ENCODE results near the gene GRIN3A.
A peak's percentile ranks its signal among the peaks of the same experiment; 100 is the strongest.

GRIN3A gene

GRCh38 chr9:101705135-101705661 is 33.2 kb downstream of the GRIN3A start:
- peak in 1 of 2 donors; percentile 17 for DNase-seq

- no peak for DNase-seq
Measured at GRCh38 chr9:101702257-101702656, 36.2 kb downstream of the GRIN3A start.

DNA sequence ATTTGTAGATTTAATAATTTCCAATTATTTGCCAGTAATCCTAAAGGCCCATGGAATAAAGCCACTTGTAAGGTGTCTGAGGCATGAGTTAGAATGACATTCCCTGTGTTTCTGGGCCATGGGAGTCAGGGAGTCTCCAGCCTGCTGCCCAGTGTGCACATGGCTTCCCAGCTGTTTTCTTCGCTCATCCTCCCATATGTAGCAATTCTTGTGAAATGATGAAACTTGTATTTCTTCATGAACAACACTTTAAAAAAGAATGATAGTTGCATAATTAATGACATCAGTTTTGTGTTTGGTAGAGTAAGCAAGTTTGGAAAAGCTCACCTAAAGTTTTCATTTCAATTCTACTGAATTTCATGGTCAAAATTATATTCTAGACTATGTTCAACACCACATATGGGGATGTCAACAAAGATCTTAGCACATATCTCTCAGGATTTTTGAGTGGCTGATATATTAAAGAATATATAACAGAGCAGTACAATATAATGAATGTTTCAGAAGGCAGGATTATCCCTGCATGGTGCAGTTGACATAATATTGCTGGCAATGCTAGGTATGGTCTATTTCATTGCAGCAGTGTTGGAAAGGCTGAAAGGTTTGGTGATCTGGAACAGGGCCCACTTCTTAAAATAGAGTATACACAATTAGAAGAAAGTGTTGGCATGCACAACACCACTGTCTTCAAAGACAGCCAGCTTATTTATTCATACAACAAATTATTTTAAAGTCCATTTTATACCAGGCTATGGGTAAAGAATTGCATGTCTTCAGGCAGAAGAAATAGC is 44.7 kb downstream of the GRIN3A start:
- peak; percentile 15 to 34 for DNase-seq

- DNase-seq, result no peak
Measured at GRCh38 chr9:101691657-101692056, 46.8 kb downstream of the GRIN3A start.

DNA sequence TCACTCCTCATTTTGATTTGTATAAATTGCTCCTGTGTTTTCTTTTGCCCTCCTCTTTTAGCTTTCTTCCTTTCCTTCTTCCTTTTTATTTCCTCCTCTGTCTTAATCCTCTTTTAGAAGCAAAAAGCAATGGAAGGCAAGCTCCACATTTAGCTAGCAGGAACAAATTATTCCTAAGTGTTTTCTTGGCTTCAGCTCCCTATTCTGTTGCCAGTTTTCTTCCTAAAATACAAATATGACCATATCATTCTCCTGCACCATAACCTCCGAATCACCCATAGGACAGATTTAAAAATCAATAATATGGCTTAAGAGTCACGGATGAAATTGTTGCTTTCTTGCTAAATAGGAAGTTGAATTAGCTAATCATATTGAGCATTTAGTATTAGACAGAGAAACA is 49.4 kb downstream of the GRIN3A start:
- no peak for DNase-seq

- no peak for DNase-seq
Measured at GRCh38 chr9:101684665-101685064, 53.8 kb downstream of the GRIN3A start.

GRCh38 chr9:101683236-101683635 is 55.2 kb downstream of the GRIN3A start:
- no peak for DNase-seq

DNA sequence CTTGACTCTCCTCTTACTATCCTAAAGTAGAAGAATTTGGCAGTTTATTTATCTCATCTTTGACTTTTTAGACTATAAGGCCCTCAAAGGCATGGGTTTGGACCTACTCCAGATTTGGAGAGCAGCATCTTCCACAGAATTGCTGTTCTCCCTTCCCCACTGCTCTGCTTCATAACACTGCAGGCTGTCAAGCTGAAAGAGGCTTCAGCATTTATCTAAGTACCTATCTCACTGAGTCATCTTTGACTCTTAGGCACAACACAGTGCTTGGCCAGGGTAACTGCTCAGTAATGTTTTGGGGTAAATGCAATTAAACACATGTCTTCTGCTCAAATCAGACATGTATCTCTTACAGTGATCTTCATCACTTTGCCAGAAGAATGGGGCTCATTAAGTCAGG is 60.6 kb downstream of the GRIN3A start:
- DNase-seq, result no peak

GRCh38 chr9:101675341-101675740 is 63.1 kb downstream of the GRIN3A start:
- DNase-seq, result no peak

- DNase-seq, result no peak
Measured at GRCh38 chr9:101674165-101674564, 64.3 kb downstream of the GRIN3A start.

DNA sequence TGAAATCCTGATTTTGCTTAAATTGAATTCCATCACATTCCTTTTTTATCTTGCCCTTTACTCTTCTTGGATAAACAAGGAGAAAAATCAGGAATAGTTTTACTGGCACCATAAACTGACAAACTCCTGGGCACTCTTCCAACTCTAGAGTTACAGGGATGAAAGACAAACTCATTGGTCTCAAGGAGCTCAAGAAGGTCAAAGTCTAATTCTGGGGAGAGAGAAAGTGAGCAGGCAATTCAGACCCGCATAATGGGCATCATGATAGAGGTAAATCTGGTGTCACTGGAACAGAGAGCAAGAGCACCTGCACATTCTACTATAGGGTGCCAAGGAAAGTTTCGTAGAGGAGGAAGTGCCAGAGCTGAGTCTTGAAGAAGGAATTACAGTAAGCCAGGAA is 64.8 kb downstream of the GRIN3A start:
- no peak for DNase-seq

- no peak for DNase-seq
Measured at GRCh38 chr9:101671567-101671966, 66.9 kb downstream of the GRIN3A start.

DNA sequence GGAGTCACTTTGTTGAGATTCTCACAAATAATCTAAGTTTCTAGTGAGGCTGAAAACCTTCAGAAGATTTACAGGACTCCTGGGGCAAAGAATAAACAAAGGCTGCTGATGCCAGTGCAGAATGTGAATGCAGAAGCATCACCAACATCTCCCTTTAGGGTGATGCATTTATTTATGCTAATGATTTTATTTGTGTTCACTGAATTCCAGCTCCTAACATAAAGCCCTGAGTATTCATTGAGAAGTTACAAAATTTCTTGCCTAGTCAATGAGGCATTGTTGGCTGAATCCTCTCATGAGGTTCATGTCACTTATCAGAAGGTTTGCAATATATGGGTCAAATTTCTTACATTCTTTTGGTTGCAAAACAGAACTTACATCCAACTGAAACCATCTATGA is 70.0 kb downstream of the GRIN3A start:
- DNase-seq, result no peak

DNA sequence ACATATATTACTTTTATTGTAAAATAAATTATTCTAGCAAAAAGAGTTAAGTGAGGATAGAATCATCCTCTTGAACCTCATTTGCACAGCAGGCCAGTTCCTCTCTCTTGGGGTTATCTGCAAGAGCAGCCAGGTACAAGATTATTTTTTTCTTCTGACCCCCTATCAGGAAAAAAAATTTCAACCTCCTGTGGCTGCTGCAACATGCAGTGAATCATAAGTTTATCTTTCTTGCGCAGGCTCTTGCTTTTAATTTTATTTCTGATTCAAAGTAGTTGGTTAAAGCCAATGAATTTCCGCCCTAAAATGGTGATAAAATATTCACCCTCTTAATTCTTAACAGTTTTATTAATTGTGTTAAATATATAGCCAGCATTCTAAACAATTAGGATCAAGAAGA is 74.0 kb downstream of the GRIN3A start:
- no peak for DNase-seq

DNA sequence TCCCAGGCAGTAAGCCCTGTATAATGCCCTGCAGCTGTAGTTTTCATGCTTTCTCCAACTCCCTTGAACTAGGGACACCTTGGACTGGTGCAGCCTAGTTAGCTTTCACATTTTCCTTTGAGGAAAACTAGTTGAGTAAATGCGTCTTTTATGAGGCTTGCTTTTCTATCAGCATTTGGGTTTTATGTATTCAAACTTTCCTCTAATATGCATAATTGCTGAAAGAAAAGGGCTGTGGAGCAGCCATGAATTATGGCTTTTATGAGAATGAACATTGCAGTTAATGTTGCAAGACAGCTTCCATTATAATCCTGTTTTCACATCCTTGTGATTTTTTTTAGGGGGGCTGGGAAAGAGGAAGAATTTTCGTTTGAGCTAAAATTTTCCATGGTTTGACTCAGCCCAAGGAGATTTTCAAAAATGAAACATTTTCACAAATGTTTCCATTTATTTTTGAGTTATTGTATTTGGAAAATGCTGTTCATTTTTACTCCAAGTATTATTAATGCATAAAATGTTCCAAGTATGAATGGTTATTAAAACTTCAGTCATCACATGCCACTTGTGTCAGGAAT is 85.8 kb downstream of the GRIN3A start:
- DNase-seq, result no peak

GRCh38 chr9:101650142-101650541 is 88.3 kb downstream of the GRIN3A start:
- no peak for DNase-seq

DNA sequence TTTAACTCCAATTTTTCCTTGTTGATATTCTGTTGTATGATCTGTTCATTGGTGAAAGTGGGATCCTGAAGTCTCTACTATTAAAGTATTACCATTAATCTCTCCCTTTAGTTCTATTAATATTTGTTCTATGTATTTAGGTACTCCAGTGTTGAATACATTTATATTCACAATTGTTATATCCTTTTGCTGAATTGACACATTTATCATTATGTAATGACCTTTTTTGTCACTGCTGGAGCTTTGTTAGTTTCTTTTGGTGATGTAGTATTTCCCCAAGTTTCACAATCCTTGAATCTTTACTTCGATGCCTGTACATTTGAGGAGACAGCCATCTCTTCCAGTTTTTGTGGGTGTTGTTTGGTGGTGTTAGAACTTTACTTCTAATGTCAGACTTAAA is 90.0 kb downstream of the GRIN3A start:
- DNase-seq, result no peak

DNA sequence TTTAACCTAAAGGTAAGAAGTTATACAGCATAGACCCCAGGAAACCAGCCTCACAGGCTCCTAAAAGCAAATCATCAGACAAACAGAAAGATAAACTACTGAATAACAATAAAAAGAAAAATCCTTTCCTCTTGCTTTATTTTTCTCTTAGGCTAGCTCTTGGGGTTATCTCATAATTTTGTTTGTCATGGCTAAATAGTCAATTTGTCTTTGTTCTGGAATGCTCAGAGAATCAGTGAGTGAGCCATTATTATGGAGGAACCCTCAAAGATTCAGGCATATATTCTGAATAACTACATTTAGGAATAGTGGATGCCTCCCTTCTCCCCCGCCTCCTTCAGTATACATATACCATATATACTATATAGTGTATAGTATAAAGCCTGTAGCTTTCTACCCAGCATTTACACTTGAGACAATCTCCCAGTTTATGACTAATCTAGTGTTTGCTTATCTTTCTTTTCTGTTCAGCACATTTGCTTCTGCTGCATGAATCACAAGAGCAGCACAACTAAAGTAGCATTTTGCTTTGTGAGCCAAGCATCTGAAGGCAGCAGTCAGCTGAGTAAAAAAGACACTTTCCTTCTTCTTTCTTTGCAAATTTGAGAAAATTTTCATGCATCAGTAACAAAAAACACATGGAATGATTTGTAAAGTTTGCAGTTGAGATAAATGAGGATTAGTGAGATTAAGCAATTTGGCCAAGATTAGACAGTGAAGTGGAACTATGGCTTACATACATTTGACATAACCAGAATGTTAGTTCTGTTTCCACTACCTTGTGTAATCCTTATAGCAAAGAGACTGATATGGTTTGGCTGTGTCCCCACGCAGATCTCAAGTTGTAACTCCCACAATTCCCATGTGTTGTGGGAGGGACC is 98.4 kb downstream of the GRIN3A start:
- DNase-seq, result no peak

DNA sequence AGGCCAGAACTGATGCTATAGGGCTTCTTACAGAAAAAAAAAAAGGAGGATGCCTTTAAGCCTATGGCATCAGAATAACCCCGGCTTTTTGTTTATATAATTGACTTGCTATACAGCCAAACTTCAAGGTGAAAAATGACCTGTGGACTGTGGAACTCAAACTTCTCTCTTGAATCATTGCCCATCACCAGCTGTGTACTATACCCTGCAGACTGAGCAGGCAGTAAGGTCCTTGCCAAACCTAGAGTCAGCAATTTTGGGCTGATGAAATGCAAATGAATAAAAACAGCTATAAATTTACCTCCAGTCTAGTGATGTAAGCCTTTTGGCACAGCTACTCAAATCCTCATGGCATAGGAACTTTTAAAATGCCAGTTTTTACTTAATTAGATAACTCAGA is 99.1 kb downstream of the GRIN3A start:
- DNase-seq, result no peak

DNA sequence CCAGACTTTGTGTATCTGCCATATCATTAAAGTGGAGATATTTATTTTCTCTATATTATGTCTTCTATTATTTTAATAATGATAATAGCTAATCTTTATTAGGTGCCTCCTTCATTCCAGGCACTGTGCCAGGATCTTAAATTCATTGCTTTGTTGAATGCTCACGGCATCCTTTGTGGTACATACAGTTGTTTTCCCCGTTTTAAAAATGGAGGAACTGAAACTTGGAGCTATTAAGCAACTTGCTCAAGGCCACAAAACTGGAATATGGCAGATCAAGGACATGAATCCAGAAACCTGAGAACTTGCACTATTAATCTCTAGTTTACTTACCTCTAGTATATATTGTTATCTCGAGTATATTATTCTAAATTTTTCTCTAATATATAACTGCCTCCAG is 102.2 kb downstream of the GRIN3A start:
- peak; percentile 35 to 37 for DNase-seq

- no peak for DNase-seq
Measured at GRCh38 chr9:101635473-101635872, 103.0 kb downstream of the GRIN3A start.

- DNase-seq, result no peak
Measured at GRCh38 chr9:101634741-101635409, 103.6 kb downstream of the GRIN3A start.

- no peak for DNase-seq
Measured at GRCh38 chr9:101632611-101633010, 105.8 kb downstream of the GRIN3A start.

Data from inflammatory macrophage (primary cell).